ENCODE measurements around the gene DGKK. TPM values are rescaled to one million over a fixed set of nuclear protein-coding genes. Genes with fewer than 3 reads are reported as not detected.
"Not testable (repeated sequence)": the region's sequence is repeated elsewhere in the genome, so short reads cannot be mapped to it uniquely, and the experiment has no call there.

The DGKK gene
- total and polyA plus RNA-seq, 4 donors, result 3.2 to 17.7 (median 12.9) TPM

- H3K4me1 ChIP-seq (ENCODE audit: control insufficient read depth, insufficient read depth, low read length), result no peaks in the 10 kb centered on the region
- no peaks in the 10 kb centered on the region for H3K27me3 ChIP-seq (ENCODE audit: control insufficient read depth, insufficient read depth, low read length)
- no peaks in the 10 kb centered on the region for H3K36me3 ChIP-seq (ENCODE audit: control insufficient read depth, insufficient read depth, low read length)
- 74% methylated on average over 6 of the region's 9 CpGs for WGBS (ENCODE audit: insufficient coverage)
- no peak overlapping the region for H3K4me3 ChIP-seq (ENCODE audit: low read depth, low read length)
- H3K27ac ChIP-seq (ENCODE audit: low read depth, low read length), result no peak overlapping the region
- DNase-seq (ENCODE audit: low read depth in 4 of 6, low spot score in 6 of 6), result no peak
- no peaks in the 10 kb centered on the region for H3K9me3 ChIP-seq (ENCODE audit: control insufficient read depth, insufficient read depth, low read length)
Observed at GRCh38 chrX:50375481-50376267, 95.0 kb downstream of the DGKK start.

- Histone ChIP-seq H3K4me3 (ENCODE audit: low read depth, low read length) (no peak overlapping the region), H3K9me3 (ENCODE audit: control insufficient read depth, insufficient read depth, low read length) (no peaks in the 10 kb centered on the region)
Observed at GRCh38 chrX:50372966-50373365, 97.7 kb downstream of the DGKK start.

GRCh38 chrX:50343917-50344316 lies 126.7 kb downstream of the DGKK start:
- no peak overlapping the region for H3K4me3 ChIP-seq (ENCODE audit: low read depth, low read length)
- H3K27me3 ChIP-seq (ENCODE audit: control insufficient read depth, insufficient read depth, low read length), result peaks cover 2% of the 10 kb centered on the region
- H3K4me1 ChIP-seq (ENCODE audit: control insufficient read depth, insufficient read depth, low read length), result no peaks in the 10 kb centered on the region
- no peaks in the 10 kb centered on the region for H3K36me3 ChIP-seq (ENCODE audit: control insufficient read depth, insufficient read depth, low read length)
- H3K9me3 ChIP-seq (ENCODE audit: control insufficient read depth, insufficient read depth, low read length), result no peaks in the 10 kb centered on the region
- DNase-seq (ENCODE audit: low read depth in 4 of 6, low spot score in 6 of 6), result no peak
- H3K27ac ChIP-seq (ENCODE audit: low read depth, low read length), result no peak overlapping the region

More at GRCh38 chrX:50372966-50373365, 97.7 kb downstream of the DGKK start:
- DNase-seq (ENCODE audit: low read depth in 4 of 6, low spot score in 6 of 6), result no peak
- Histone ChIP-seq H3K27ac (ENCODE audit: low read depth, low read length) (no peak overlapping the region), H3K4me1 (ENCODE audit: control insufficient read depth, insufficient read depth, low read length) (no peaks in the 10 kb centered on the region), H3K36me3 (ENCODE audit: control insufficient read depth, insufficient read depth, low read length) (no peaks in the 10 kb centered on the region), H3K27me3 (ENCODE audit: control insufficient read depth, insufficient read depth, low read length) (no peaks in the 10 kb centered on the region)
- WGBS (ENCODE audit: insufficient coverage), result no CpG with 5 or more reads among the region's 4 CpGs

GRCh38 chrX:50333308-50333707 lies 137.3 kb downstream of the DGKK start:
- Histone ChIP-seq H3K4me1 (ENCODE audit: control insufficient read depth, insufficient read depth, low read length) (no peaks in the 10 kb centered on the region), H3K9me3 (ENCODE audit: control insufficient read depth, insufficient read depth, low read length) (peaks cover 2% of the 10 kb centered on the region), H3K27me3 (ENCODE audit: control insufficient read depth, insufficient read depth, low read length) (no peaks in the 10 kb centered on the region), H3K27ac (ENCODE audit: low read depth, low read length) (no peak overlapping the region), H3K36me3 (ENCODE audit: control insufficient read depth, insufficient read depth, low read length) (no peaks in the 10 kb centered on the region), H3K4me3 (ENCODE audit: low read depth, low read length) (no peak overlapping the region)
- 65% methylated on average over 4 of the region's 6 CpGs for WGBS (ENCODE audit: insufficient coverage)
- no peak for DNase-seq (ENCODE audit: low read depth in 4 of 6, low spot score in 6 of 6)

- H3K4me1 ChIP-seq (ENCODE audit: control insufficient read depth, insufficient read depth, low read length); H3K9me3 ChIP-seq (ENCODE audit: control insufficient read depth, insufficient read depth, low read length); H3K4me3 ChIP-seq (ENCODE audit: low read depth, low read length); H3K27me3 ChIP-seq (ENCODE audit: control insufficient read depth, insufficient read depth, low read length); H3K36me3 ChIP-seq (ENCODE audit: control insufficient read depth, insufficient read depth, low read length); DNase-seq (ENCODE audit: low read depth in 4 of 6, low spot score in 6 of 6); H3K27ac ChIP-seq (ENCODE audit: low read depth, low read length): not testable (repeated sequence)
- no CpG with 5 or more reads among the region's 5 CpGs for WGBS (ENCODE audit: insufficient coverage)
Observed at GRCh38 chrX:50332668-50333067, 138.0 kb downstream of the DGKK start.

- Histone ChIP-seq H3K36me3 (ENCODE audit: control insufficient read depth, insufficient read depth, low read length) (no peaks in the 10 kb centered on the region), H3K9me3 (ENCODE audit: control insufficient read depth, insufficient read depth, low read length) (no peaks in the 10 kb centered on the region), H3K27me3 (ENCODE audit: control insufficient read depth, insufficient read depth, low read length) (no peaks in the 10 kb centered on the region), H3K4me3 (ENCODE audit: low read depth, low read length) (no peak overlapping the region), H3K27ac (ENCODE audit: low read depth, low read length) (no peak overlapping the region), H3K4me1 (ENCODE audit: control insufficient read depth, insufficient read depth, low read length) (no peaks in the 10 kb centered on the region)
- DNase-seq (ENCODE audit: low read depth in 4 of 6, low spot score in 6 of 6), result no peak
- WGBS (ENCODE audit: insufficient coverage), result no CpG with 5 or more reads among the region's 2 CpGs
Observed at GRCh38 chrX:50327235-50327634, 143.4 kb downstream of the DGKK start.
